Breast epithelium (tissue), 4 donors: Measurements from ENCODE around the gene CAMTA1. TPM values are rescaled to one million over a fixed set of nuclear protein-coding genes. Genes with fewer than 3 reads are reported as not detected.

ENCODE experiments used
- DNase-seq, 2 donors: peaks; one replicate each; pipeline ENCODE4 v3.0.0-alpha.2; 2019; ENCODE audit warnings: low spot score in 2 of 2
- H3K27ac ChIP-seq, 2 donors: fragments of 200-600 bp; sonication (generic) in 1 of 2; one replicate each; pipeline ENCODE4 v1.5.1; 2016 to 2019; ENCODE audit warnings: mild to moderate bottlenecking in 1 of 2
- H3K27me3 ChIP-seq, 2 donors: fragments of 200-600 bp; sonication (generic) in 1 of 2; one replicate each; pipeline versions ENCODE4 v1.5.1 to v1.6.0; 2017 to 2019; ENCODE audit warnings: control low read depth in 1 of 2, mild to moderate bottlenecking in 1 of 2
- H3K36me3 ChIP-seq: fragments of 200-600 bp; one replicate; pipeline ENCODE4 v1.5.1; 2019
- H3K4me1 ChIP-seq, 2 donors: fragments of 200-600 bp; sonication (generic); one replicate each; pipeline ENCODE4 v1.5.1; 2016 to 2019; ENCODE audit warnings: control low read depth in 1 of 2
- H3K4me3 ChIP-seq, 3 donors: fragments of 200-600 bp; sonication (generic); 1 replicate in 2 of 3; 2 replicates in 1 of 3; pipeline ENCODE4 v1.5.1; 2016 to 2019; ENCODE audit warnings: mild to moderate bottlenecking in 3 of 3, moderate library complexity in 2 of 3
- H3K9me3 ChIP-seq, 2 donors: fragments of 200-600 bp; sonication (generic) in 1 of 2; one replicate each; pipeline ENCODE4 v1.5.1; 2016 to 2019; ENCODE audit warnings: control low read depth in 1 of 2
- CTCF ChIP-seq, 3 donors: fragments of 450-650 bp; IDR thresholded peaks; one replicate each; pipeline ENCODE4 v1.5.1; 2016 to 2017; ENCODE audit warnings: antibody characterized with exemption in 3 of 3, mild to moderate bottlenecking in 3 of 3, moderate library complexity in 3 of 3
- POLR2A ChIP-seq: fragments of 450-650 bp; IDR thresholded peaks from one replicate; pipeline ENCODE4 v1.6.1; 2016; ENCODE audit warnings: antibody characterized with exemption, mild to moderate bottlenecking, moderate library complexity
- POLR2AphosphoS5 ChIP-seq, 3 donors: sonication (generic); formaldehyde crosslinking; IDR thresholded peaks; one replicate each; pipeline ENCODE4 v1.6.1; 2017; ENCODE audit warnings: antibody characterized with exemption in 3 of 3
- intact Hi-C: fragments of 100-400 bp; cut with DNase I; formaldehyde crosslinking; loops from one replicate; pipeline ENCODE4 v1.15.1; 2023; ENCODE audit warnings: low total_unique reads
- total RNA-seq, 3 donors: library from RNA; depleted of rRNA; stranded (reverse); fragments of >200 nt; gene quantifications; one replicate each; pipeline ENCODE4 v1.1.0, GENCODE V29; 2016

CAMTA1 gene
- total RNA-seq, 3 donors from 2014 or later, result 53.4 to 84.0 (median 61.9) TPM

GRCh38 chr1:7732331-7732730 is 947.1 kb downstream of the CAMTA1 start:
- Histone ChIP-seq H3K4me1 (no peaks in the 10 kb centered on the region), H3K9me3 (no peaks in the 10 kb centered on the region), H3K4me3 (no peak overlapping the region), H3K36me3 (no peaks in the 10 kb centered on the region), H3K27ac (no peak overlapping the region), H3K27me3 (no peaks in the 10 kb centered on the region)
- no peak for DNase-seq
- intact Hi-C loops, result no loop called here
- TF ChIP-seq POLR2AphosphoS5 (IDR thresholded peaks at IDR 0.05), result no peak

- no peak for DNase-seq
- Histone ChIP-seq H3K4me1 (no peaks in the 10 kb centered on the region), H3K4me3 (no peak overlapping the region), H3K36me3 (no peaks in the 10 kb centered on the region), H3K27me3 (no peaks in the 10 kb centered on the region), H3K27ac (no peak overlapping the region), H3K9me3 (no peaks in the 10 kb centered on the region)
- intact Hi-C loops, result no loop called here
- TF ChIP-seq CTCF (IDR thresholded peaks at IDR 0.05) (no peak), POLR2AphosphoS5 (IDR thresholded peaks at IDR 0.05) (no peak), POLR2A (no peak)
Observed at GRCh38 chr1:7733276-7733675, 948.0 kb downstream of the CAMTA1 start.

- intact Hi-C loops, result no loop called here
Observed at GRCh38 chr1:7738044-7738443, 952.8 kb downstream of the CAMTA1 start.

GRCh38 chr1:7743346-7743745 is 958.1 kb downstream of the CAMTA1 start:
- Histone ChIP-seq H3K9me3 (no peaks in the 10 kb centered on the region), H3K27ac (no peak overlapping the region), H3K36me3 (no peaks in the 10 kb centered on the region), H3K27me3 (no peaks in the 10 kb centered on the region), H3K4me3 (no peak overlapping the region), H3K4me1 (no peaks in the 10 kb centered on the region)
- TF ChIP-seq POLR2A, result no peak
- TF ChIP-seq POLR2AphosphoS5 (IDR thresholded peaks at IDR 0.05), result no peak
- TF ChIP-seq CTCF (IDR thresholded peaks at IDR 0.05), result no peak
- no peak for DNase-seq
- intact Hi-C loops, result no loop called here

More at GRCh38 chr1:7738044-7738443, 952.8 kb downstream of the CAMTA1 start:
- TF ChIP-seq POLR2AphosphoS5 (IDR thresholded peaks at IDR 0.05) (no peak), POLR2A (no peak), CTCF (IDR thresholded peaks at IDR 0.05) (no peak)
- H3K4me1 ChIP-seq, result no peaks in the 10 kb centered on the region
- DNase-seq, result no peak
- H3K4me3 ChIP-seq, result no peak overlapping the region
- H3K9me3 ChIP-seq, result no peaks in the 10 kb centered on the region
- H3K27me3 ChIP-seq, result no peaks in the 10 kb centered on the region
- H3K36me3 ChIP-seq, result no peaks in the 10 kb centered on the region
- H3K27ac ChIP-seq, result no peak overlapping the region

DNA sequence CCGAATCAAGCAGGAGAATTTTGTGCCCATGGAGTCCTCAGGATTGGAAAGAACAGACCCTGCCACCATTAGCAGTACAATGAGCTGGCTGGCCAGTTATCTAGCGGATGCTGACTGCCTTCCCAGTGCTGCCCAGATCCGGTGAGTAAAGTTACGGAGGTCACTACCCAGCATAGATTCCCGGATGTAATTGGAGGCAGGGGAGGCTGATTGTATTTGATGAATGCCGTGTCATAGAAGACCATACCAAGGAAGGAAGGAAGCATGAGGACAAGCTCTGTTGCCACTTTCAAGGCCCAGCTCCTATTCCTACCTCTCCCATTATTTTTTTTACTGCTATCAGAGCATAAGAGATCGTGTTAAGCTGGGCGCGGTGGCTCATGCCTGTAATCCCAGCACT is 959.6 kb downstream of the CAMTA1 start:
- Histone ChIP-seq H3K4me3 (no peak overlapping the region), H3K9me3 (no peaks in the 10 kb centered on the region), H3K36me3 (no peaks in the 10 kb centered on the region), H3K4me1 (no peaks in the 10 kb centered on the region), H3K27me3 (no peaks in the 10 kb centered on the region), H3K27ac (no peak overlapping the region)
- no peak for TF ChIP-seq POLR2A
- no peak for TF ChIP-seq POLR2AphosphoS5 (IDR thresholded peaks at IDR 0.05)
- TF ChIP-seq CTCF (IDR thresholded peaks at IDR 0.05), result no peak
- DNase-seq, result no peak
- intact Hi-C loops, result no loop called here

- no peaks in the 10 kb centered on the region for H3K27me3 ChIP-seq
- no peak for TF ChIP-seq POLR2A
- no peak for TF ChIP-seq CTCF (IDR thresholded peaks at IDR 0.05)
- TF ChIP-seq POLR2AphosphoS5 (IDR thresholded peaks at IDR 0.05), result no peak
- no peaks in the 10 kb centered on the region for H3K36me3 ChIP-seq
- no peaks in the 10 kb centered on the region for H3K4me1 ChIP-seq
- H3K4me3 ChIP-seq, result no peak overlapping the region
- intact Hi-C loops, result no loop called here
- H3K9me3 ChIP-seq, result no peaks in the 10 kb centered on the region
- peak; percentile 60 to 67 for DNase-seq
- H3K27ac ChIP-seq, result peak overlapping the region; percentile 39 to 43
Observed at GRCh38 chr1:7745783-7746182, 960.5 kb downstream of the CAMTA1 start.
